ENCODE measurements around the gene DERA.

- TF ChIP-seq CTCF (IDR thresholded peaks at IDR 0.05), result peak; percentile 33 to 76 (median 57)
- no peak for TF ChIP-seq POLR2A (IDR thresholded peaks at IDR 0.05)
These were observed 11.8 kb upstream of the DERA start for GRCh38 chr12:15899282-15899870.

All from adrenal gland (tissue), 5 donors.